ENCODE results near the gene POPDC3. TPM values are rescaled to one million over a fixed set of nuclear protein-coding genes. Genes with fewer than 3 reads are reported as not detected.

POPDC3 gene
- total and polyA plus RNA-seq, 2 of the 13 experiments (the other 11 are each of a cell fraction or from before 2014, with no cell fraction given), result 0.18 to 0.20 TPM

DNA sequence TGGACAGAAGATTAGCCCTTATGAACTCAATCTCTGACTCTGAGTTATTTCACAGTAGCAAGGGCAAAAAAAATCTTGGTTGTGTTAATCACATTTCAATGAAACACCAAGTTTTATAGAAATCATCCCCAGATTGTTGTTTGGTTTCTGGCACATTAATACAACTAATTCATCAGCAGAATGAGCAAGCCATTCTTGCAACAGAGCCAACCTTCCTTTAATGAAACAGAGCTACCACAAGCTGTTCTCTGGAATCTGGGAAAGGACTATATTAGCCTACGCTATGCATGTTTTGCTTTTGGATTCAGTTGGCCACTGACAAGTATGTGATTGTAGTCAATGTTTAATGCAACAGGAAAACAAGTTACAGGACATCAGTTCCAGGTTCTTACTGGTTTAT lies 13.8 kb upstream of the POPDC3 start (continued):
- no peak for TF ChIP-seq MED1 (CRISPR knock-in tag; IDR thresholded peaks at IDR 0.05)

DNA sequence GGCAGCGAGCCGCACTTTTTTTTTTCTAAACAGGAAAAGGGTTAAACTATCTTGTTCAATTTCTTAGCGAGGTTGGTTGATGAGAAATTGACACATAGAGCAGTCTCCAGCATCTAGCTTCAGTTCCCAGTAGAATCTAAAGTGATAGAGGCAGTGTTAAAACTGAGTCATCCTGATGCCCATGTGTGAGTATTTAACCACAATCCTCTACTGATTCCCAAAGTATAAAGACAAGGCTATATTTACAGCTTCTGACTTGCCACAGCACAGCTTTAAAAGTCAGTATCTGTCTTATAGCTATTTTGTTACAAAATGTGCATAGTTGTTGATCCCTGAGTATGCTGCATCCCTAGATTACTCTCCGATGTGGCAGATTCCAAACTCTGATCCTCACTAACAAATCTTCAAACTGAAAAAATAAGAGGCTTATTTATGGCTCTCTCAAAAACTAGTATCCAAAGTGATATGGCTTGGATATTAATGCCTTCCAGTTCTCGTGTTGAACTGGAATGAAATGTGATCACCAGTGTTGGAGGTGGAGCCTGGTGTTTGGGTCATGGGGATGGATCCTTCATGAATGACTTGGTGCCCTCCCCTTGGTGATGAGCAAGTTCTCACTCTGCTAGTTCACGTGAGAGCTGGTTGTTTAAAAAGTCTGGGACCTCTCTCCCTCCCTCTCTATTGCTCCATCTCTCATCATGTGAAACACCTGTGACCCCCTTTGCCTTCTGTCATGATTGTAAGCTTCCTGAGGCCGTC lies 13.1 kb upstream of the POPDC3 start:
- CTCF ChIA-PET (ENCODE audit: low intra/inter-chr PET ratio, low total read pairs), result no interaction called here
- Histone ChIP-seq H2AFZ (ENCODE audit: low read length) (no peak overlapping the region), H3K4me2 (ENCODE audit: low read depth, low read length) (no peak overlapping the region), H3K9me3 (ENCODE audit: low read length) (no peaks in the 10 kb centered on the region), H3K4me3 (replicated peaks in 1 of 3; ENCODE audit: insufficient read depth in 1 of 3, low read depth in 2 of 3, low read length in 3 of 3) (no peak overlapping the region), H3K4me1 (ENCODE audit: insufficient read depth, low read length) (no peaks in the 10 kb centered on the region), H3K9ac (ENCODE audit: insufficient read depth, low read depth, low read length) (no peak overlapping the region), H3K36me3 (replicated peaks in 1 of 2; ENCODE audit: control insufficient read depth in 1 of 2, insufficient read depth in 2 of 2, low read length in 2 of 2) (no peaks in the 10 kb centered on the region), H3K79me2 (ENCODE audit: insufficient read depth, low read length) (no peaks in the 10 kb centered on the region), H4K20me1 (ENCODE audit: insufficient read depth, low read length) (no peaks in the 10 kb centered on the region), H3K27ac (ENCODE audit: extremely low read length, insufficient read depth, low read length) (no peak overlapping the region), H3K27me3 (ENCODE audit: control insufficient read depth in 1 of 2, insufficient read depth in 2 of 2, low read length in 2 of 2) (peaks cover 0 to 4% of the 10 kb centered on the region in 2 experiments; a peak in 2 of 5 replicates)
- BruUV-seq (replicated peaks), result no TSS peak
- FAIRE-seq, result no peak
- no peak for ATAC-seq
- in situ Hi-C loops (cut with HindIII; ENCODE audit: extremely low pct_ligation_motif_present, low pct_unique_long_range_greater_than_20kb) (no loop called here), intact Hi-C loops (cut with micrococcal nuclease; ENCODE audit: unreplicated experiment) (no loop called here)
- 28% methylated on average over 7 of the region's 7 CpGs for WGBS (ENCODE audit: low lambda C conversion rate)
- no peak for DNase-seq (ENCODE audit: low spot score)
- TF ChIP-seq MTF2 (CRISPR knock-in tag; IDR thresholded peaks at IDR 0.05; ENCODE audit: borderline replicate concordance), result no peak
- no peak for TF ChIP-seq MAFG (CRISPR knock-in tag; IDR thresholded peaks at IDR 0.05)
- TF ChIP-seq MAF1 (CRISPR knock-in tag; IDR thresholded peaks at IDR 0.05; ENCODE audit: borderline replicate concordance), result no peak
- TF ChIP-seq YEATS4 (CRISPR knock-in tag; IDR thresholded peaks at IDR 0.05; ENCODE audit: borderline replicate concordance), result no peak
- TF ChIP-seq THYN1 (CRISPR knock-in tag; IDR thresholded peaks at IDR 0.05; ENCODE audit: borderline replicate concordance, low read depth), result no peak
- POLR2A ChIA-PET, result no interaction called here

DNA sequence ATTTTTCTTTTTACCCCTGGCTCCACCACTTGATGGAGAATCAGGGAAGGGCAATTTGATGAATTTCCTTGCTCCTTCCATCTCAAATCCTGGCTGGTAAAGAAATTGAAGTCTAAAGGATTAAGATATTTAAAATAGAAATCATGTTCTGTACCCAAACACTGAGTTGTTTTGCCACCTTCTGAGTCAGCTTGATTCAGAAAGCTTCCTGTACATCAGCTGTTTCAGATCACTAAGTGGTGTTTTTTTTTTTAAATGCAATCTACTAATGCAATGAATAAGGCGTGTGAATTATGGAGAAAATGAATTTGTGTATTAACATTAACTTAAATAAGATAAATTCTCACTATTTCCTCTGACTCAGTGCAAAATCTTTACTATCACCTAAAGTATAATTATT lies 11.5 kb upstream of the POPDC3 start:
- no peak overlapping the region for H3K4me2 ChIP-seq (ENCODE audit: low read depth, low read length)
- H2AFZ ChIP-seq (ENCODE audit: low read length), result no peak overlapping the region
- no peaks in the 10 kb centered on the region for H3K79me2 ChIP-seq (ENCODE audit: insufficient read depth, low read length)
- WGBS (ENCODE audit: low lambda C conversion rate), result 21% methylated on average over 1 of the region's 1 CpG
- no peaks in the 10 kb centered on the region for H3K36me3 ChIP-seq (replicated peaks in 1 of 2; ENCODE audit: control insufficient read depth in 1 of 2, insufficient read depth in 2 of 2, low read length in 2 of 2)
- no TSS peak for BruUV-seq (replicated peaks)
- no peak for FAIRE-seq
- ChIA-PET POLR2A (no interaction called here), CTCF (ENCODE audit: low intra/inter-chr PET ratio, low total read pairs) (no interaction called here)
- DNase-seq (ENCODE audit: low spot score), result no peak
- TF ChIP-seq REXO4 (CRISPR knock-in tag; IDR thresholded peaks at IDR 0.05; ENCODE audit: borderline replicate concordance), result no peak
- no peak for TF ChIP-seq SOX5 (CRISPR knock-in tag; IDR thresholded peaks at IDR 0.05; ENCODE audit: borderline replicate concordance)
- no peaks in the 10 kb centered on the region for H3K9me3 ChIP-seq (ENCODE audit: low read length)
- no peaks in the 10 kb centered on the region for H4K20me1 ChIP-seq (ENCODE audit: insufficient read depth, low read length)
- no peak overlapping the region for H3K4me3 ChIP-seq (replicated peaks in 1 of 3; ENCODE audit: insufficient read depth in 1 of 3, low read depth in 2 of 3, low read length in 3 of 3)
- H3K9ac ChIP-seq (ENCODE audit: insufficient read depth, low read depth, low read length), result no peak overlapping the region
- H3K4me1 ChIP-seq (ENCODE audit: insufficient read depth, low read length), result no peaks in the 10 kb centered on the region
- in situ Hi-C loops (cut with HindIII; ENCODE audit: extremely low pct_ligation_motif_present, low pct_unique_long_range_greater_than_20kb) (no loop called here), intact Hi-C loops (cut with micrococcal nuclease; ENCODE audit: unreplicated experiment) (no loop called here)
- no peak for ATAC-seq
- H3K27ac ChIP-seq (ENCODE audit: extremely low read length, insufficient read depth, low read length), result no peak overlapping the region
- peaks cover 0 to 7% of the 10 kb centered on the region in 2 experiments; a peak in 3 of 5 replicates for H3K27me3 ChIP-seq (ENCODE audit: control insufficient read depth in 1 of 2, insufficient read depth in 2 of 2, low read length in 2 of 2)
